Activated naive CD8-positive, alpha-beta T cell (primary cell): ENCODE data around the gene ARL2BP.

Experiments
- H3K27ac Mint-ChIP-seq: one replicate; pipeline ENCODE4 v1.8.0; 2021; ENCODE audit warnings: mixed read lengths
- H3K27me3 Mint-ChIP-seq: one replicate; pipeline ENCODE4 v1.8.0; 2021; ENCODE audit warnings: mixed read lengths
- H3K36me3 Mint-ChIP-seq: one replicate; pipeline ENCODE4 v1.8.0; 2021; ENCODE audit warnings: mixed read lengths
- H3K4me1 Mint-ChIP-seq: one replicate; pipeline ENCODE4 v1.8.0; 2021; ENCODE audit warnings: low read depth, mixed read lengths
- H3K4me3 Mint-ChIP-seq: one replicate; pipeline ENCODE4 v1.8.0; 2021; ENCODE audit warnings: mild to moderate bottlenecking, mixed read lengths
- H3K9me3 Mint-ChIP-seq: one replicate; pipeline ENCODE4 v1.8.0; 2021; ENCODE audit warnings: low read depth, mixed read lengths

ARL2BP gene

GRCh38 chr16:57300387-57301125, 55.5 kb downstream of the ARL2BP start:
- Mint-ChIP-seq H3K9me3 (no peaks in the 10 kb centered on the region), H3K27ac (no peak overlapping the region), H3K4me3 (no peak overlapping the region), H3K27me3 (no peaks in the 10 kb centered on the region), H3K4me1 (peaks cover 7% of the 10 kb centered on the region), H3K36me3 (no peaks in the 10 kb centered on the region)

DNA sequence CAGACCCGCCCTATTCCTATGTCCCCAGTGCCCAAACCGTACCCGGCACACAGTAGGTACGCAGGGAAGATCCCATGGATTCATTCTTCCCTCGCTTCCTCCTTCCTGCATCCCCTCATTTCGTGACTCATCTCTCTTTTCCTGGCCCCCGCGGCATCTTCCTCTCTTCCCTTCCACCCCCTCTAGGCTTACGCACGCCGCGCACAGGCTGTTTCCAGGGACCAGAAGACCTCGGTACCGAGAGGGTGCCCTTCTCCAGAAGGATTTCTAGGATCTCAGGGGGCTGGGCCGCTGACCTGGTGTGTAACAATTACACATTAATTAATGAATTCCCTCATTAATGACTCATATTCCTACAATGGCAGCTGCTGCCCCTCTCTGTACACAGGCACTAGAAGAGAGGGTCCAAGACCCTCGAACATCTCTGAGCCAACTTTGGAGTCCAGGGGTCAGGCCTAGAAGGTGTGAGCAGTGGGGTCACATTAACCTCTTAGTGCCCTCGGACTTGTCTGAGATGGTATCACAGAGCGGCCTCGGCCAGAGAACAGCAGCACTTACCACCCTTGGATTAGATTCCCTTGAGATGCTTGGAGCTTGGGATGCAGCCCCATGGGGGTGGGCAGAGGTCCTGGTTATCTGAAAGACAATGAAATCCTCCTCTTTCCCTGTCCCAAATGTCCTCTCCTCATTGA, 56.2 kb downstream of the ARL2BP start:
- H3K36me3 Mint-ChIP-seq = no peaks in the 10 kb centered on the region
- no peak overlapping the region for H3K4me3 Mint-ChIP-seq
- H3K9me3 Mint-ChIP-seq = no peaks in the 10 kb centered on the region
- H3K27me3 Mint-ChIP-seq = no peaks in the 10 kb centered on the region
- peaks cover 7% of the 10 kb centered on the region for H3K4me1 Mint-ChIP-seq
- H3K27ac Mint-ChIP-seq = peak overlapping the region; percentile 46
